PC-9 (cell line): Measurements from ENCODE around the gene EWSR1.

Experiments
- EZH2 ChIP-seq: fragments of 200-600 bp; sonication (generic); IDR thresholded peaks from 2 replicates; pipeline ENCODE4 v1.8.0; 2017; ENCODE audit warnings: antibody characterized with exemption, low read depth
- TF ChIP-seq, protein P1 (sequence below): fragments of 200-600 bp; sonication (generic); conservative IDR thresholded peaks from 2 replicates; pipeline ENCODE4 v1.6.1; 2017; ENCODE audit warnings: mixed run types, antibody characterized with exemption, mild to moderate bottlenecking, moderate library complexity

- TF ChIP-seq, protein P1, sequence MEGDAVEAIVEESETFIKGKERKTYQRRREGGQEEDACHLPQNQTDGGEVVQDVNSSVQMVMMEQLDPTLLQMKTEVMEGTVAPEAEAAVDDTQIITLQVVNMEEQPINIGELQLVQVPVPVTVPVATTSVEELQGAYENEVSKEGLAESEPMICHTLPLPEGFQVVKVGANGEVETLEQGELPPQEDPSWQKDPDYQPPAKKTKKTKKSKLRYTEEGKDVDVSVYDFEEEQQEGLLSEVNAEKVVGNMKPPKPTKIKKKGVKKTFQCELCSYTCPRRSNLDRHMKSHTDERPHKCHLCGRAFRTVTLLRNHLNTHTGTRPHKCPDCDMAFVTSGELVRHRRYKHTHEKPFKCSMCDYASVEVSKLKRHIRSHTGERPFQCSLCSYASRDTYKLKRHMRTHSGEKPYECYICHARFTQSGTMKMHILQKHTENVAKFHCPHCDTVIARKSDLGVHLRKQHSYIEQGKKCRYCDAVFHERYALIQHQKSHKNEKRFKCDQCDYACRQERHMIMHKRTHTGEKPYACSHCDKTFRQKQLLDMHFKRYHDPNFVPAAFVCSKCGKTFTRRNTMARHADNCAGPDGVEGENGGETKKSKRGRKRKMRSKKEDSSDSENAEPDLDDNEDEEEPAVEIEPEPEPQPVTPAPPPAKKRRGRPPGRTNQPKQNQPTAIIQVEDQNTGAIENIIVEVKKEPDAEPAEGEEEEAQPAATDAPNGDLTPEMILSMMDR: no peak
- TF ChIP-seq EZH2: no peak
These were observed 63.1 kb downstream of the EWSR1 start for GRCh38 chr22:29331213-29331612.
